ENCODE measurements around the gene MRPL16. TPM values are rescaled to one million over a fixed set of nuclear protein-coding genes. Genes with fewer than 3 reads are reported as not detected.

The MRPL16 gene
- total and polyA plus RNA-seq, 2 of the 4 experiments (the other 2 are of a cell fraction), result 43.9 to 71.3 TPM

GRCh38 chr11:59782080-59782479 is 28.5 kb downstream of the MRPL16 start:
- H3K27me3 ChIP-seq (ENCODE audit: control insufficient read depth, insufficient read depth, low read length), result no peaks in the 10 kb centered on the region
- no peaks in the 10 kb centered on the region for H3K9me3 ChIP-seq (ENCODE audit: control insufficient read depth, insufficient read depth, low read length)
- peaks cover 4% of the 10 kb centered on the region; the same call in 1 of the 2 replicates for H3K9me1 ChIP-seq (ENCODE audit: insufficient read depth, low read length)
- no CpG with 5 or more reads among the region's 2 CpGs for WGBS, 2 experiments (ENCODE audit: extremely low coverage in 2 of 2, insufficient read length in 1 of 2)
- H3K27ac ChIP-seq (ENCODE audit: insufficient read depth, low read length), result no peak overlapping the region
- H3K4ac ChIP-seq (ENCODE audit: low read depth, low read length), result no peak overlapping the region
- H4K8ac ChIP-seq (ENCODE audit: low read depth in 2 of 2, low read length in 2 of 2), result no peak overlapping the region
- H2BK20ac ChIP-seq (ENCODE audit: low read depth, low read length), result no peak overlapping the region
- no TSS peak for BruUV-seq (replicated peaks)
- H3K56ac ChIP-seq (ENCODE audit: extremely low read depth, insufficient read depth, low read length), result no peak overlapping the region
- TF ChIP-seq USF2 (IDR thresholded peaks at IDR 0.05; ENCODE audit: low read depth, low read length) (no peak), SMC3 (IDR thresholded peaks at IDR 0.05; ENCODE audit: low read depth, low read length) (no peak), CHD1 (IDR thresholded peaks at IDR 0.05; ENCODE audit: low read depth, low read length) (no peak), MXI1 (IDR thresholded peaks at IDR 0.05; ENCODE audit: borderline replicate concordance, low read depth, low read length) (no peak), RCOR1 (IDR thresholded peaks at IDR 0.05; ENCODE audit: insufficient replicate concordance, low read length) (no peak), RAD21 (IDR thresholded peaks at IDR 0.05; ENCODE audit: low read length) (no peak), RFX5 (IDR thresholded peaks at IDR 0.05; ENCODE audit: low read depth, low read length) (no peak), MAFK (IDR thresholded peaks at IDR 0.05; ENCODE audit: low read depth, low read length) (no peak), FOS (IDR thresholded peaks at IDR 0.05; ENCODE audit: low read depth, low read length) (no peak), POLR2A (IDR thresholded peaks at IDR 0.05; ENCODE audit: low read depth, low read length) (no peak), NFE2L2 (IDR thresholded peaks at IDR 0.05; ENCODE audit: low read depth, low read length) (no peak), CEBPB (IDR thresholded peaks at IDR 0.05; ENCODE audit: low read depth, low read length) (no peak), ELK1 (IDR thresholded peaks at IDR 0.05; ENCODE audit: borderline replicate concordance, low read depth, low read length) (no peak), MAZ (IDR thresholded peaks at IDR 0.05; ENCODE audit: borderline replicate concordance, low read depth, low read length) (no peak), CTCF (conservative IDR thresholded peaks at IDR 0.05; ENCODE audit: low read depth, low read length) (no peak), BHLHE40 (IDR thresholded peaks at IDR 0.05; ENCODE audit: low read depth, low read length) (no peak)
- CTCF ChIA-PET, result no interaction called here
- no peak overlapping the region for H2BK5ac ChIP-seq (ENCODE audit: low read depth, low read length, poor library complexity, severe bottlenecking)
- H2AK9ac ChIP-seq (replicated peaks; ENCODE audit: low read depth, low read length, poor library complexity), result no peak overlapping the region
- H3K79me1 ChIP-seq (ENCODE audit: low read depth in 1 of 2, low read length in 2 of 2), result peaks cover 0 to under 1% of the 10 kb centered on the region in 2 experiments; a peak in 1 of 4 replicates
- H3K4me2 ChIP-seq (ENCODE audit: low read depth, low read length), result no peak overlapping the region
- no peak overlapping the region for H2AFZ ChIP-seq (replicated peaks; ENCODE audit: low read length, poor library complexity)
- H4K20me1 ChIP-seq (ENCODE audit: insufficient read depth, low read length), result no peaks in the 10 kb centered on the region; the same call in 1 of the 2 replicates
- dilution Hi-C loops (cut with HindIII; ENCODE audit: low sequenced_read_pairs, unreplicated experiment), result no loop called here
- H3K9ac ChIP-seq (ENCODE audit: low read depth, low read length), result no peak overlapping the region
- in situ Hi-C loops (cut with MboI; ENCODE audit: low sequenced_read_pairs), result no loop called here
- H3K23ac ChIP-seq (ENCODE audit: low read depth, low read length), result no peak overlapping the region
- H3K4me3 ChIP-seq (ENCODE audit: insufficient read depth, low read depth, low read length), result no peak overlapping the region
- H3K4me1 ChIP-seq (ENCODE audit: control insufficient read depth, insufficient read depth, low read length), result peaks cover 2% of the 10 kb centered on the region
- POLR2A ChIA-PET (ENCODE audit: unreplicated experiment), result no interaction called here
- H3K18ac ChIP-seq (ENCODE audit: low read depth, low read length), result no peak overlapping the region
- no peaks in the 10 kb centered on the region for H3K36me3 ChIP-seq (ENCODE audit: control insufficient read depth, insufficient read depth, low read length)
- ATAC-seq (ENCODE audit: low read depth) (no peak), DNase-seq (no peak)
- no peak overlapping the region for H3K14ac ChIP-seq (replicated peaks; ENCODE audit: low read depth, low read length)
- no peak overlapping the region for H4K91ac ChIP-seq (ENCODE audit: insufficient read depth, low read depth, low read length)
- no peak overlapping the region for H2BK120ac ChIP-seq (ENCODE audit: low read depth, low read length)
- no peak overlapping the region for H2AK5ac ChIP-seq (ENCODE audit: low read depth, low read length)
- intact Hi-C loops (cut with micrococcal nuclease), result no loop called here
- H2BK15ac ChIP-seq (ENCODE audit: low read depth, low read length), result no peak overlapping the region
- H4K5ac ChIP-seq (ENCODE audit: low read depth, low read length), result no peak overlapping the region

All from IMR-90 (cell line).